Urinary bladder (tissue), 4 donors: ENCODE results near the gene MYO1A. TPM values are rescaled to one million over a fixed set of nuclear protein-coding genes. Genes with fewer than 3 reads are reported as not detected.

Experiments used
- DNase-seq: peaks from one replicate; pipeline ENCODE4 v3.0.0-alpha.2; 2015; ENCODE audit errors: extremely low spot score
- H3K27ac ChIP-seq: one replicate; pipeline ENCODE4 v1.5.1; 2013; ENCODE audit warnings: low read depth, mild to moderate bottlenecking, moderate library complexity
- H3K36me3 ChIP-seq: one replicate; pipeline ENCODE4 v1.6.1; 2013; ENCODE audit warnings: mild to moderate bottlenecking, moderate library complexity; ENCODE audit not compliant: insufficient read depth
- H3K4me1 ChIP-seq: one replicate; pipeline ENCODE4 v1.6.1; 2013; ENCODE audit warnings: mild to moderate bottlenecking, moderate library complexity; ENCODE audit not compliant: insufficient read depth
- H3K4me3 ChIP-seq: one replicate; pipeline ENCODE4 v1.5.1; 2013; ENCODE audit warnings: low read depth, low read length
- WGBS: extraction: QIAGEN DNeasy Blood & Tissue Kit; methylation state at CpG from one replicate; pipeline ENCODE4 v1.1.7; 2013; 5-methylcytosine and 5-hydroxymethylcytosine counted together
- polyA plus RNA-seq: library from polyadenylated mRNA; stranded (reverse); fragments of 200-250 nt; gene quantifications from one replicate; pipeline ENCODE4 v1.2.3, GENCODE V29; 2013
- total RNA-seq: library from RNA; depleted of rRNA; stranded (reverse); fragments of >200 nt; gene quantifications from one replicate; pipeline ENCODE4 v1.2.3, GENCODE V29; 2014
- donor health status: healthy with polysubstance abuse.
- donor health status: healthy.

The MYO1A gene
- total and polyA plus RNA-seq, 2 donors = 0.16 to 0.18 TPM

- DNase-seq = no peak
- Histone ChIP-seq H3K4me3 (no peak overlapping the region), H3K27ac (no peak overlapping the region), H3K36me3 (no peaks in the 10 kb centered on the region), H3K4me1 (no peaks in the 10 kb centered on the region)
- WGBS = 94% methylated on average over 4 of the region's 4 CpGs
Measured at GRCh38 chr12:56980941-56981530, 68.9 kb downstream of the MYO1A start.

- no peak for DNase-seq
- 95% methylated on average over 6 of the region's 6 CpGs for WGBS
- no peak overlapping the region for H3K27ac ChIP-seq
- H3K4me3 ChIP-seq = no peak overlapping the region
- H3K4me1 ChIP-seq = no peaks in the 10 kb centered on the region
- H3K36me3 ChIP-seq = no peaks in the 10 kb centered on the region
Measured at GRCh38 chr12:56980268-56980667, 69.7 kb downstream of the MYO1A start.

- no peak overlapping the region for H3K4me3 ChIP-seq
- no peaks in the 10 kb centered on the region for H3K36me3 ChIP-seq
- no peak for DNase-seq
- no peak overlapping the region for H3K27ac ChIP-seq
- H3K4me1 ChIP-seq = no peaks in the 10 kb centered on the region
- 96% methylated on average over 3 of the region's 3 CpGs for WGBS
Measured at GRCh38 chr12:56979628-56980027, 70.3 kb downstream of the MYO1A start.

Other genes with a start within 250 kb of the MYO1A start
- gene SDR9C7, start 115.7 kb downstream of the MYO1A start, total RNA-seq = not detected
- 0.16 TPM for gene SDR9C7, start 115.7 kb downstream of the MYO1A start, polyA plus RNA-seq
- 0.58 TPM for gene RDH16, start 92.5 kb downstream of the MYO1A start, total RNA-seq
- 0.32 TPM for gene RDH16, start 92.5 kb downstream of the MYO1A start, polyA plus RNA-seq
- gene ZBTB39, start 43.6 kb downstream of the MYO1A start, total RNA-seq = 6.8 TPM
- 4.1 TPM for gene ZBTB39, start 43.6 kb downstream of the MYO1A start, polyA plus RNA-seq
- 21.2 TPM for gene TAC3, start 33.6 kb downstream of the MYO1A start, total RNA-seq
- gene TAC3, start 33.6 kb downstream of the MYO1A start, polyA plus RNA-seq = 2.6 TPM
- 18.0 TPM for gene NEMP1, start 28.7 kb upstream of the MYO1A start, total RNA-seq
- gene NEMP1, start 28.7 kb upstream of the MYO1A start, polyA plus RNA-seq = 8.5 TPM
- gene NAB2, start 39.0 kb upstream of the MYO1A start, total RNA-seq = 25.6 TPM
- gene NAB2, start 39.0 kb upstream of the MYO1A start, polyA plus RNA-seq = 39.1 TPM
- gene STAT6, start 61.2 kb upstream of the MYO1A start, total RNA-seq = 60.5 TPM
- 172 TPM for gene STAT6, start 61.2 kb upstream of the MYO1A start, polyA plus RNA-seq
- 146 TPM for gene LRP1, start 78.4 kb upstream of the MYO1A start, total RNA-seq
- gene LRP1, start 78.4 kb upstream of the MYO1A start, polyA plus RNA-seq = 141 TPM
- not detected for gene LRP1-AS, start 97.5 kb upstream of the MYO1A start, total RNA-seq
- gene LRP1-AS, start 97.5 kb upstream of the MYO1A start, polyA plus RNA-seq = not detected
- 0.79 TPM for gene NXPH4, start 166.7 kb upstream of the MYO1A start, total RNA-seq
- 0.28 TPM for gene NXPH4, start 166.7 kb upstream of the MYO1A start, polyA plus RNA-seq
- gene SHMT2, start 179.6 kb upstream of the MYO1A start, total RNA-seq = 62.8 TPM
- gene SHMT2, start 179.6 kb upstream of the MYO1A start, polyA plus RNA-seq = 69.8 TPM
- 13.5 TPM for gene STAC3, start 201.1 kb upstream of the MYO1A start, total RNA-seq
- gene STAC3, start 201.1 kb upstream of the MYO1A start, polyA plus RNA-seq = 1.1 TPM